ENCODE results near the gene NHLRC2. TPM values are rescaled to one million over a fixed set of nuclear protein-coding genes. Genes with fewer than 3 reads are reported as not detected.
A peak's percentile ranks its signal among the peaks of the same experiment; 100 is the strongest.

Gene NHLRC2
- total and polyA plus RNA-seq, 2 of the 13 experiments (the other 11 are each of a cell fraction or from before 2014, with no cell fraction given) = 7.6 to 12.7 TPM

- peak; percentile 43; the same call in 1 of the 2 replicates for TF ChIP-seq CREM (IDR thresholded peaks at IDR 0.05)
- TF ChIP-seq CREM (CRISPR knock-in tag; IDR thresholded peaks at IDR 0.05) = no peak
- TF ChIP-seq SKIL (CRISPR knock-in tag; IDR thresholded peaks at IDR 0.05; ENCODE audit: borderline replicate concordance) = no peak
- TF ChIP-seq JUND (CRISPR knock-in tag; IDR thresholded peaks at IDR 0.05) = peak; percentile 59; the same call in 1 of the 2 replicates
- 0 out of 2 replicates have a peak, but pooled peaks have one; percentile 15 for TF ChIP-seq HOXA3 (CRISPR knock-in tag; IDR thresholded peaks at IDR 0.05)
- TF ChIP-seq ZBTB21 (CRISPR knock-in tag; IDR thresholded peaks at IDR 0.05) = peak; percentile 55
- TF ChIP-seq ESRRA (CRISPR knock-in tag; IDR thresholded peaks at IDR 0.05; ENCODE audit: low read depth) = no peak
- TF ChIP-seq HNF4G (IDR thresholded peaks at IDR 0.05; ENCODE audit: borderline replicate concordance, low read depth, low read length) = 0 out of 2 replicates have a peak, but pooled peaks have one; percentile 24
- no peak for TF ChIP-seq HNF4G (CRISPR knock-in tag; IDR thresholded peaks at IDR 0.05; ENCODE audit: borderline replicate concordance, low read depth)
- TF ChIP-seq CREB1 (IDR thresholded peaks at IDR 0.05) = peak; percentile 97
- TF ChIP-seq CREB1 (CRISPR knock-in tag; IDR thresholded peaks at IDR 0.05) = no peak
- no peak for TF ChIP-seq SP1 (IDR thresholded peaks at IDR 0.05)
- peak; percentile 25; the same call in 1 of the 2 replicates for TF ChIP-seq SP1 (CRISPR knock-in tag; IDR thresholded peaks at IDR 0.05)
These were observed 106.2 kb downstream of the NHLRC2 start (continued) for GRCh38 chr10:113960617-113961181.
